NCI-H82 treated with DMSO at 0.1 percent for 48 hours (cell line): ENCODE data around the gene RIPOR2.
"Not testable (repeated sequence)": the region's sequence is repeated elsewhere in the genome, so short reads cannot be mapped to it uniquely, and the experiment has no call there.

Experiments used
- DNase-seq: peaks from one replicate; lab custom pipeline; 2025; ENCODE audit not compliant: unreplicated experiment; lab: John Stamatoyannopoulos, UW

RIPOR2 gene

DNA sequence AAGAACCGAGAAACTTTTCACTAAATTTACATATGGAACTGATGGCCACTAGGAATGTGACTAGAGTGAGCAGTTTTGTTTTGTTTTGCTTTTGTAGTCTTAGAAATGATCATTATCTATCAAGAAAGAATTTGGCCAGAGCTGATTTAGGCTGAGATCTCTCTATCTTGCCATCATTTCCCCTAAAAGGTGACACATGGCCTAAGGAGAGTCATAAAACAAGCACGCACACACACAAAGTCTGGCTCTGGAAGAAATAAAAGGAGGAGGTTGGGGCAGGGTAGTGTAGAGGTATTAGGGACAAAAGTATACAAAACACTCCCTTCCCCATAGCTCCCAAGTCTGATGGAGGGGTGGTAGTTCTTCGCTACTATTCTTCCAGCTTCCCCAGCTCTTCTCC lies 56.4 kb downstream of the RIPOR2 start:
- no peak for DNase-seq

DNA sequence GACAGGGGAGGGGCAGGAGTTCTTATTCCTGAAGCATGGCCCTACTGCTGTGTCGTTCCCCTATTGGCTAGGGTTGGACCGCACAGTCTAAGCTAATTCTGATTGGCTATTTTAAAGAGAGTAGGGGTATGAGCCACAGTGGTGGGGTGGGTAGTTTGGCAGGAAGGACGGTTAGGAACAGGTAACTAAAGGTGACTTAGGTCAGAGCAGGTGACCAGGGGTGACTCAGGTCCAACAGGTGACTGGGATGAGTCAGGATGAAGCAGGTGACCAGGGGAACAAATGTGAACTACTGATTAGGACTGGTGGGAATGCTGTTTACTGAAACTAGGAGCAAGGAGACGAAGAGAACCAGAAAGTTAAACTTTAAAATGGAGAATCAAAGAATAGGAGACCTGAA lies 58.0 kb downstream of the RIPOR2 start:
- DNase-seq = not testable (repeated sequence)

DNA sequence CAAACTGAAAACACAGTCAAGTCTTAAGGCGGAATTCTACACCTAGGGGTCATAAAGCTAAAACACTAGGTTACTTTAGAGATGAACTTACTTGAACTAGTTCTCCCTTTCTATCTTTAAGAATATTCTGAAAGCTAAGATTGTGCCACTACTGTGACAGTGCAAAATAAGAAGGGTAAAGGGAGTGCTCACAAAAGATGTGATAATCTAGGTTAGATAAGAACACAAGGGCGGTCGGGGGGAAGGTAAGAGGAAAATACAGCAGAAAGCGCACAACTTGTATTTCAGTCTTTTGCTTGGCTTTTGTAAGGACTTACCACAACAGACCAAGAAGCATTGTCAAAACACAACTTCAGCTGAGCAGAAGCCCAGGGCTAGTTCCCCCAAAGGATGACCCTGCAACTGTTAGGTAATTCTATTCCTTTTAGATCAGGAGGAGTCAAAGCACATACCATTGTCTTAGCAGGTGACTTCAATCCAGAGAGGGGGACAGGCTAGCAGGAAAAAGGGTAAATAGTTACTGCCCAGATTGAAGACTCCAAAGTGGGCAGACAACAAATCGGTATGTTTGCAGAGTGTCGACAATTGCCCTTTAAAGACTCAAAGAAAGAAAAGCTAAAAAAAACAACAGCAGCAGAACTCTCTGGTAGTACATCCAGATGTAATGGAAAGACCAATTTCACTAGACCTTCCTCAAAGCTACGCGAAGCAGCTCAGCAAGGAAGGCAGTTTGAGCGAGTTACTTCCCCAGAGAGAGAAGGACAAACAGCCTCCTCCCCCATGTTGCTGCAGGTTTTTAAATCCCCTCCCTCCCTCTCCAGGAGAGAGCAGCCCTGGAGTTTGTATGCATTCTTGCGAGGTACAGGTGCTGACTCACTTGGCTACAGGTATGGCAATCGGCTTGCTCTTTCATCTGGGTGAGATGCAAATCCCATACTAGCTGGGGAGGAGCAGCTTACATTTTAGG lies 59.0 kb downstream of the RIPOR2 start:
- DNase-seq = no peak

DNA sequence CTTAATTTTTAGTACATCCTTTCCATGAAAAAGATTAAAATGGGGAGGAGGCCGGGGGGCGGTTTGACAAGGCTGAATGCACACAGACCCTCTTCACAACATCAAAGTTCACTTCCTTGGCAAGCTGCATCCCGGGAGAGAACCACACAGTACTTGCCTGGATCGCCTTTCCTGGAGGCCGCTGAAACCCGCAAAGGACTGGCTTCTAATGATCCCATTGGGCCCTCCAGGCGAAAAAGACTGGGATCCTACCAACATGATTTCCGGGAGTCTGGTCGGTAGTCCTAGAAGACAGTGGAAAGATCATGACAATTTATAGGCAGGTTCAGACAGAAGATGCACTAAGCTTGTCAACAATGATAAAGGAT lies 60.2 kb downstream of the RIPOR2 start:
- no peak for DNase-seq

GRCh38 chr6:24874776-24875533 lies 60.8 kb downstream of the RIPOR2 start:
- DNase-seq = no peak

GRCh38 chr6:24874128-24874527 lies 61.6 kb downstream of the RIPOR2 start:
- no peak for DNase-seq

GRCh38 chr6:24872779-24873178 lies 63.0 kb downstream of the RIPOR2 start:
- no peak for DNase-seq

GRCh38 chr6:24868765-24869164 lies 67.0 kb downstream of the RIPOR2 start:
- no peak for DNase-seq

DNA sequence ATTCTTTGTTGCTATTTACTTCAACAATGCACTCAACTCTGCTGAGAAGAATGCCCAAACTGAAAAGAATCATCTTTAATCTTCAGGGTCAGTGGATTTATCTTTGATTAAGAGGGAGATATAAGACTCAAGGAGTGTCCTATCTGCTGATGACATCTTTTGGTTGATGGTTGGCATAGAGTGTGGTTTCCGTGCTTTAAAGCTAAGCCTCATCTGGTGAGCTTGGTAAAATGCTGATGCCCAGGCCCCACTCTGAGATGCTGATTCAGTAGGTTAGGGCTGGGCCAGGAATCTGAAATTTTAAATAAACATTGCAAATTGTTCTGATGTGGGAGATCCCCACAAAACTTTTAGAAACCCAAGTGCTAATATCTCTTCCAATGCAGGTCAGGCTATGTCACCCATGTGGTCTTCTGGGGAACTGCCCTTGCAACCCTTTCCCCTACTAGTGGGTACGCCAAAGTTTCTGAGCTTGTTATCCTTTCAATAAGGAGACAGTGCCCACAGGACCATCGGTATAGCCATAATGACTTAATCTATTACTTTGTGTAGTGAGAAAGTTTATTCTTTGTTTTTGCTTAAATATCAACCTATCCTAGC lies 68.6 kb downstream of the RIPOR2 start:
- no peak for DNase-seq

DNA sequence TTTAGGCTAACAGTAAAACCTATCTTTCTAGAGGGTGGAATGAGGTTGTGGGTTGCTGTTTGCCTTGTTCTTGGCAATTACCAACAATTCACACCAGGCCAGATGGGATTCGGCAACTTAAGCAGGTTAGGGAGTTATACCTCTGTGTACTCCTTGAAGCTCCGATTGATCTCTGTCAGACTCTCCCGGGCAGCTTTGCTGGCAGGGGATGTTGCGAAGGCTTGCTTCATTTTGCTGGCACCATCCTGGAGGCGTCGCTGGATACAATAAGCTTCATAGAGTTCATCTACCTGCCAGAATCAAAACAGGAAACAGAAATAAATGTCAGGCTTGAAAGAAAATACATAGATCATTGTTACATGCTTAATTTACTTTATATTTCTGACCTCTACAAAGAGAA lies 70.6 kb downstream of the RIPOR2 start:
- peak; percentile 81 for DNase-seq

GRCh38 chr6:24864343-24864742 lies 71.4 kb downstream of the RIPOR2 start:
- DNase-seq = peak; percentile 55

- DNase-seq = no peak
Measured at GRCh38 chr6:24861934-24862333, 73.8 kb downstream of the RIPOR2 start.

DNA sequence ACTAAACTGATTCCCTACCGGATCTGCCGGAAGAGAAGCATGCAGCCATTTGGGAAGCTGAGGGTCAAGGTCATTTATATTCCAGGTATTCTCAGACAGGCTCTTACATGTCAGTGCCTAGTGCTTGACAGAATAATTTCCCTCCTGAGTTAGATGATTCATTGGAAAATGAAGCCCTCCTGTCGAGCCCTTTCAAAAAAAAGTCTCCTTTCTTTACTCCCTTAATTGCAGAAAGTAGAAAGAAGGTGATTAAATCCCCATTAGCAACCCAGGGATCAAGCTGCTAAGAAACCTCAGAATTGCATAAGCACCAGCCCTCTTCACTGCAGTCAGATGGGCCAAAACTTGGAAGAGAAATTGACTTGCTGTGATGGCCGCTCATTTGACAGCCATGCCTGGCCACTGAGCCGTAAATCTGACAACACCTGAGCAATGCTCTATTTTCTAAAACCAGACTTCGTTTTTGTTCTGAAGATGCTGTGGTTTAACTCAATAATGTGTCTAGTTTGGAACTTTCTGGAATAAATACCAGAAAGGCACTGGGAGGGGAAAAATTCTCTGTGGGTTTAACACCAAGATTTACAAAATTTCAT lies 76.1 kb downstream of the RIPOR2 start:
- no peak for DNase-seq

DNA sequence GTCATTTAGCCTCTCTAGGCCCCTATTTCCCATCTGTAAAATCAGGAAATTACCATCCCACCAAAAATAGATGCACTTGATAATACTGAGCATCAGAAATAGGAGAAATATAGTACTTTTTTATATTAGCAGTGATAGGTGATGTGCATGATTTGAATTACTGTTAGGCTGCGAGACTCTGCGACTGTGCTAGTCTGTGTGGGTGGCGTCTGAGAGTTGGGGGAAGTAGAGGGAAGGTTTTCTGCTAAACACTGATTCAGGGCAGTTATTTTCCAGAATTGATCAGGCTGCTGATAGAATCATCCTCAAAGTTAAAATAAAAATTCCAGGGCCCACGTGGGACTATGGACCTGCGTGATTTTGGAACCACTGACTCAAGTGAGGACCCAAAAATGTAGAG lies 76.6 kb downstream of the RIPOR2 start:
- DNase-seq = no peak

DNA sequence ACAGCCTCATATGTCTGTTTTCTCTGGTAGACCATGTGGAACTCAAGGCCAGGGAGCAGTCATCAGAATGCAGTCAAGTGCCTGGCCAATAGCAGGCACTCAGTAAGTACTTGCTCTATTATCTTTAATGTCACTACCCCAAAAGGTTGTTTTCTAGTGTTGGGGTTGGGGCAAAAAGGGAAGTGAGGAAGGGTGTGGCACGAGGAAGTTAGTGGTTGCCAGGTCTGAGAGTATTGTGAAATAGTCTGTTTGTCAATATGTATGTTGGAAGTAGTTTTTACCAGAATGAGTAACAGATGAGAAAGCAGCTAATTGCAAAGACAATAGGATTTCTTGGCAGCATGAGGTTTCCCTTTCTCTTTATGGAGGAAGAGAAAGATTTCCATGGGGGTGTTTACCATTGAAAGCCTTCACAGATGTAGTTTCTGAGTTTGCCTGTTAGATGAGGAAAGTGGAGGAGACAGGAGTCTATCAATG lies 77.5 kb downstream of the RIPOR2 start:
- DNase-seq = no peak

DNA sequence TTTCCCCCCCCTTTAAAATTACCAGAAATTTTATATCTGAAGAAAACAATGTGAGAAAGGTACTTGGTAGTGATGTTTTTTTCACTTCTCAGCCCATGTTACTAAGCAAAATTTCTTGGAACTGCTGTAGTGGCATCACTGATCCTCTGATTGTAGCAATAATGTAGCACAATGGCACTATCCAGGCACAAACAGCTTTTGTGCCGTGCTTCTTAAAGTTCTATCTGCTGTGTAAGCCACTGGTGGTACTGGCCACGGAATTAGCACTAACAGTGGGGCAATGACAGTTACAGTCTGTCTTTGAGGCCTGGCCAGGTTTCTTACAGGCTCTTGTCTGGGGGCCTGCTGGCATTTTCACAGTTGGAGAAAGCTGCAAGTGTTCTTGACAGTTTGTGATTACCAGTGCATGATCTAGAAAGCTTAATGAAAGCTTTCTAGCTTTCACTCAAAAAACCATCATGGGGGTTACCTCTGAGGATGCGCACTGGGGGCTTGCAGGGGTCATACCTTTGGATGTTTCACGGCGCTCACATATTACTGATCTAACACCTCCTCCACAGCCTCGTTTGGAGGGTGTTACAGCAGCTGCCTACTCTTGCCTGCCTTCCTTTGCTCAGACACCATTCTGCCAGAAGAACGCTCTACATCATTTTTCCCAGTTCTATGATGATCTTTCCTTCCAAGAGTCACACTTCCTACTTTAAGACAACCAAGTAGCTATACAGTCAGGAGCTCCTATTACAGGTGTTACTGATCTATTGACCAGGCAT lies 78.7 kb downstream of the RIPOR2 start:
- no peak for DNase-seq

DNA sequence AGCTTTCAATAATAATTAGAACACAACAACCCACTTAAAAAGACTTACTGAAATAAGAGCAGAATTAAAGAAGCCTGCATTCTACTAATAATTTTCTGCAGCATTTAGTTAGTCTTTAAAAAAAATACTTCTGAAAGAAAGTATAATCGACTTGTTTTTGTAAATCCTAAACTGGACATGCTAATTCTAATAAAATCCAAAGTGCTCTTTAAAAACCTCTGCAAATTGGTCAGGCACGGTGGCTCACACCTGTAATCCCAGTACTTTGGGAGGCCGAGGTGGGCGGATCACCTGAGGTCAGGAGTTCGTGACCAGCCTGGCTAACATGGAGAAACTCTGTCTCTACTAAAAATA lies 79.5 kb downstream of the RIPOR2 start:
- DNase-seq = no peak

DNA sequence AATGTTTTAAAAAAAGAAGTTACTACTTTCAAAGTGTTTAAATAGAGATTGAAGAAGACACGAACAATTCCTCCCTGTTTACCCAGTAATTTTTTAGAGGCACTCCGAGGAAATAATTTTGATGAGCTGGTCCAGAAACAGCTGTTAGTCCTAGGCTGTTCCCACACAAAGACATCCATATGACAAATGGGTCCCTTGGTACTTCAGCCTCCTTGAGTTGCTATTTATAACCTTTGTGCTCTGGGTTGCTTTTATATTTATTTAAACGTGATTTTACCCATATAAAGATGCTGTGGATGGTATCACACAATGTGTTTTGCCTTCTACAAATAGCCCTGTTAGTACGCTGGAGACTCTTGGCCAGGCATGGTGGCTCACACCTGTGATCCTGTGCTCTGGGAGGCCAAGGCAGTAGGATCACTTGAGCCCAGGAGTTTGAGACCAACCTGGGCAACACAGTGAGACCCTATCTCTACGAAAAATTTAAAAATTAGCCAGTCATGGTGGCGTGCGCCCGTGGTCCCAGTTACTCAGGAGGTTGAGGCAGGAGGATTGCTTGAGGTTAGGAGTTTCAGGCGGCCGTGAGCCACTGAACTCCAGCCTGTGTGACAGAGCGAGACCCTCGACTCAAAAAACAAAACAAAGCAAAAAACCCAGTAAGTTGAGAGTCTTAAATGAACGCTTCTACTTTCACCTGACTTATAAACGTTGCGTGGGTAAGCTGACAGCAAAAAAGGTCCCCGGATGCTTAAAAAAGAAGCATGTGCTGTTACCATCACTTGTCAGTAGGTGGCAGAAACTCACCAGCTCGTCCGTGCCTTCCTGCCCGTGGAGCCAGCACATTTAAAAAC lies 80.1 kb downstream of the RIPOR2 start:
- DNase-seq = peak; percentile 33

GRCh38 chr6:24854077-24854666 lies 81.6 kb downstream of the RIPOR2 start:
- peak; percentile 4 for DNase-seq
